MM.1S (cell line): ENCODE data around the gene FIP1L1.

Experiments
- DNase-seq: peaks from one replicate; pipeline ENCODE4 v3.0.0-alpha.2; 2015
- H2AFZ ChIP-seq: fragments of 300-600 bp; sonication (generic); 2 replicates; pipeline ENCODE4 v1.6.0; 2016; ENCODE audit warnings: antibody characterized with exemption, low read length
- H3F3A ChIP-seq: fragments of 300-600 bp; sonication (generic); 2 replicates; pipeline ENCODE4 v1.6.1; 2016; ENCODE audit warnings: mild to moderate bottlenecking, antibody characterized with exemption, low read length, moderate library complexity, mixed read lengths; ENCODE audit not compliant: insufficient read depth
- H3K27ac ChIP-seq: fragments of 300-600 bp; sonication (generic); 2 replicates; pipeline ENCODE4 v1.5.1; 2016; ENCODE audit warnings: mild to moderate bottlenecking, low read length
- H3K27me3 ChIP-seq: fragments of 300-600 bp; sonication (generic); replicated peaks from 2 replicates; pipeline ENCODE4 v1.6.0; 2016; ENCODE audit warnings: low read length; ENCODE audit not compliant: insufficient read depth
- H3K36me3 ChIP-seq: fragments of 300-600 bp; sonication (generic); replicated peaks from 2 replicates; pipeline ENCODE4 v1.6.1; 2016; ENCODE audit warnings: mild to moderate bottlenecking, low read length, mixed read lengths; ENCODE audit not compliant: insufficient read depth
- H3K4me1 ChIP-seq: fragments of 300-600 bp; sonication (generic); 2 replicates; pipeline ENCODE4 v1.6.1; 2016; ENCODE audit warnings: low read length, mixed read lengths
- H3K4me2 ChIP-seq: fragments of 300-600 bp; sonication (generic); 2 replicates; pipeline ENCODE4 v1.6.0; 2016; ENCODE audit warnings: low read depth, low read length
- H3K4me3 ChIP-seq: fragments of 300-600 bp; sonication (generic); 2 replicates; pipeline ENCODE4 v1.5.1; 2016; ENCODE audit warnings: low read length, mixed read lengths
- H3K79me2 ChIP-seq: fragments of 300-600 bp; sonication (generic); 2 replicates; pipeline ENCODE4 v1.6.1; 2016; ENCODE audit warnings: mixed run types, low read length, mixed read lengths
- H3K9ac ChIP-seq: fragments of 300-600 bp; sonication (generic); 2 replicates; pipeline ENCODE4 v1.6.1; 2016; ENCODE audit warnings: low read length, mixed read lengths
- H3K9me2 ChIP-seq: fragments of 300-600 bp; sonication (generic); replicated peaks from 2 replicates; pipeline ENCODE4 v1.6.1; 2016; ENCODE audit warnings: mild to moderate bottlenecking, low read length, mixed read lengths; ENCODE audit not compliant: insufficient read depth
- H3K9me3 ChIP-seq: fragments of 300-600 bp; sonication (generic); replicated peaks from 2 replicates; pipeline ENCODE4 v1.6.1; 2016; ENCODE audit warnings: mild to moderate bottlenecking, low read length, mixed read lengths; ENCODE audit not compliant: insufficient read depth
- H4K20me1 ChIP-seq: fragments of 300-600 bp; sonication (generic); 2 replicates; pipeline ENCODE4 v1.6.1; 2016; ENCODE audit warnings: mild to moderate bottlenecking, low read length, moderate library complexity, mixed read lengths; ENCODE audit not compliant: insufficient read depth
- CTCF ChIP-seq: fragments of 300-600 bp; sonication (generic); IDR thresholded peaks from 2 replicates; pipeline ENCODE4 v1.5.1; 2016; ENCODE audit warnings: antibody characterized with exemption, low read length, mixed read lengths
- EZH2 ChIP-seq: fragments of 300-600 bp; sonication (generic); optimal IDR thresholded peaks from 2 replicates; pipeline ENCODE3; 2017; ENCODE audit warnings: low read depth, mild to moderate bottlenecking, antibody characterized with exemption, low read length, mixed read lengths
- EZH2phosphoT487 ChIP-seq: fragments of 300-600 bp; sonication (generic); IDR thresholded peaks from 2 replicates; pipeline ENCODE4 v1.6.1; 2018; ENCODE audit warnings: antibody characterized with exemption, low read length

Gene FIP1L1

DNA sequence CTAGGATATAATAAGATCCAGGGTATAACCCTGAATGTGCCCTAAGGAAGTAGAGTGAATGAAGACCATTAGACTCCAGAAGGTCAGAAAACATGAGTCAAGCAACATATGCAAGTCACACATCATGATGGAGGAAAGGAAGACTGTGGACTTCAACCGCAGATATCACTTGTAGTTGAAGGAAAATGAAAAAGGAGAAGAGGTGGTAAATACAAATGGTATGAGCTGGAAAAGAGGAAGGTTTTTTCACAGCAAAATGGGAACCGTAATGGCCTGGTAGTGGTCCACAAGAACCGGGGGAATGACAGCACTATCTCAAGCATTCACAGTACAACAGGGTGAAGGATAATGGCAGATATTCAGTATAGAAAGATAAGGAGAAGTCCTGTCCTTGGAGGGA is 6.4 kb upstream of the FIP1L1 start:
- no peak overlapping the region for H3K27ac ChIP-seq
- H3K4me2 ChIP-seq = no peak overlapping the region
- H3F3A ChIP-seq = no peaks in the 10 kb centered on the region
- H3K27me3 ChIP-seq = no peaks in the 10 kb centered on the region
- DNase-seq = no peak
- H3K9me3 ChIP-seq = no peaks in the 10 kb centered on the region
- H3K9ac ChIP-seq = no peak overlapping the region
- no peaks in the 10 kb centered on the region for H3K79me2 ChIP-seq
- H3K4me3 ChIP-seq = no peak overlapping the region
- no peaks in the 10 kb centered on the region for H4K20me1 ChIP-seq
- peaks cover 11% of the 10 kb centered on the region for H3K4me1 ChIP-seq
- no peak overlapping the region for H2AFZ ChIP-seq
- no peaks in the 10 kb centered on the region for H3K9me2 ChIP-seq
- no peaks in the 10 kb centered on the region for H3K36me3 ChIP-seq
- TF ChIP-seq EZH2 = no peak
- no peak for TF ChIP-seq CTCF
- no peak for TF ChIP-seq EZH2phosphoT487

GRCh38 chr4:53371843-53372521 is 5.5 kb upstream of the FIP1L1 start:
- Histone ChIP-seq H3K9me2 (no peaks in the 10 kb centered on the region), H3K36me3 (no peaks in the 10 kb centered on the region), H3F3A (no peaks in the 10 kb centered on the region), H4K20me1 (no peaks in the 10 kb centered on the region), H3K4me1 (peaks cover 6% of the 10 kb centered on the region; the same call in 1 of the 2 replicates), H3K4me2 (no peak overlapping the region), H3K4me3 (no peak overlapping the region), H3K27me3 (no peaks in the 10 kb centered on the region), H2AFZ (no peak overlapping the region), H3K27ac (no peak overlapping the region), H3K9me3 (no peaks in the 10 kb centered on the region), H3K79me2 (no peaks in the 10 kb centered on the region), H3K9ac (no peak overlapping the region)
- DNase-seq = no peak
- TF ChIP-seq CTCF (no peak), EZH2phosphoT487 (no peak), EZH2 (no peak)

DNA sequence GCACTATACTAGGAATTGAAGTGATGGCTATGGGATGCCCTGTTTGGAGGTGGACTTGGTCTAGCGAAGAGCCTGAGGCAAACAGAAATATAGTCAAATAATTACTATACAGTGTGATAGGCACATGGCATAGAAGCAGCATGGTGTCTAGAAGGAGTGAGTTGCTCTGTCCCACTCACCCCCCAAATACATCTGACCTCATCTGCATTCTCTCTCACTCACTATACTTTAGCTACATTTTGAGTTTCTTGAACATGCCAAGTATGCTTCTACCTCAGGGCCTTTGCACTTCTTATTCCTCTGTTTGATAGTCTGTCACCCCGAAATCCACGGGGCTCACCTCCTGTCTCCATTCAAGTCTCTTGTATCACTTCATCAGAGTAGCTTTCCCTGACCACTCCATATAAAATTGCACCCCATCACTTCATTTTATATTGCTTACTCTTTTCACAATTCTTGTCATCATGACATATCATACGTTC is 2.6 kb upstream of the FIP1L1 start:
- H3K4me2 ChIP-seq = no peak overlapping the region

More for the DNA sequence above, 2.6 kb upstream of the FIP1L1 start:
- Histone ChIP-seq H3K36me3 (no peaks in the 10 kb centered on the region), H3K79me2 (peaks cover 23% of the 10 kb centered on the region), H3K9me2 (no peaks in the 10 kb centered on the region), H3K4me3 (no peak overlapping the region), H3K9ac (no peak overlapping the region), H3K4me1 (peaks cover 5% of the 10 kb centered on the region; the same call in 1 of the 2 replicates), H3K27ac (no peak overlapping the region), H3K9me3 (no peaks in the 10 kb centered on the region), H3K27me3 (no peaks in the 10 kb centered on the region), H2AFZ (no peak overlapping the region), H3F3A (no peaks in the 10 kb centered on the region), H4K20me1 (no peaks in the 10 kb centered on the region)
- TF ChIP-seq CTCF = no peak
- DNase-seq = no peak
